ENCODE measurements around the gene RALGAPA2. TPM values are rescaled to one million over a fixed set of nuclear protein-coding genes. Genes with fewer than 3 reads are reported as not detected.

The RALGAPA2 gene
- total RNA-seq, 2 donors from 2014 or later: 36.5 to 53.2 TPM

DNA sequence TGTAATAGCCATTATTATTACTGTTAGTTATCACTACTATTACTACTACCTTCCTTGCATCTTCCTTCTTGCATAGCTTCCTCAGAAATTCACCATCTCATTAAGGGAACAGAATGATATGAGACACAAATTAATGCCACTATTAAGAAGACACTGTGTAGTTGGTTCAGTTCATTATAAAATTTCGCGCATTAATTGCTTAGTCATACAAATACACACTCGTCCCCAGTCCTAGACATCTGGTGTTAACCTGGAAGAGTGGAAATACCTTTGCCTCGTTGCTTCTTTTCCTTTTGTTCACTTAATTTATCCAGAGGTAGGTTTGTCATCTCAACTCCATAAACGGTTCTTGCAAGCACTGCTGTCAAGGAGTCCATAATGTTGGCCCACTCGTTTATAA lies 107.5 kb downstream of the RALGAPA2 start:
- Histone ChIP-seq H3K9me3 (no peaks in the 10 kb centered on the region), H3K4me1 (replicated peaks) (no peaks in the 10 kb centered on the region), H3K27me3 (replicated peaks; ENCODE audit: insufficient read depth) (no peaks in the 10 kb centered on the region), H3K36me3 (no peaks in the 10 kb centered on the region), H3K27ac (no peak overlapping the region), H3K4me3 (no peak overlapping the region)
- no peak for TF ChIP-seq POLR2AphosphoS5 (IDR thresholded peaks at IDR 0.05)
- TF ChIP-seq POLR2A (IDR thresholded peaks at IDR 0.05): no peak
- intact Hi-C loops (cut with DNase I): no loop called here
- 91% methylated on average over 6 of the region's 6 CpGs for WGBS
- DNase-seq (ENCODE audit: low spot score): no peak

DNA sequence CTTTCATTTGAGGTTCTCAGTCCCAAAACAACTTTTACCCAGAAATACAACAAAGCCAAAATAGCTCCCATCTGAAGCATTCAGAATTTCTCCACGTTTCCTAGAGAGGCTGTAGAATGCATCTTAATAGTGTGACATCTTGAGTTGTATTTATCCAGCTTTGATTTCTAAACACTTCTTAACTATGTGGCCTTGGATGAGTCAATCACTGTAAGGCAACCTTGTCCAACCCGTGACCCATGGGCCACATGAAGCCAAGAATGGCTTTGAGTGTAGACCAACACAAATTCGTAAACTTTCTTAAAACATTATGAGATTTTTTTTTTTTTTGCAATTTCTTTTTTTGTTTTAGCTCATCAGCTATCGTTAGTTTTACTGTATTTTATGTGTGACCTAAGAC lies 108.1 kb downstream of the RALGAPA2 start:
- Histone ChIP-seq H3K9me3 (no peaks in the 10 kb centered on the region), H3K27me3 (replicated peaks; ENCODE audit: insufficient read depth) (no peaks in the 10 kb centered on the region), H3K27ac (no peak overlapping the region), H3K4me1 (replicated peaks) (no peaks in the 10 kb centered on the region), H3K4me3 (no peak overlapping the region), H3K36me3 (no peaks in the 10 kb centered on the region)
- TF ChIP-seq POLR2AphosphoS5 (IDR thresholded peaks at IDR 0.05) (no peak), POLR2A (IDR thresholded peaks at IDR 0.05) (no peak)
- TF ChIP-seq, protein P1, sequence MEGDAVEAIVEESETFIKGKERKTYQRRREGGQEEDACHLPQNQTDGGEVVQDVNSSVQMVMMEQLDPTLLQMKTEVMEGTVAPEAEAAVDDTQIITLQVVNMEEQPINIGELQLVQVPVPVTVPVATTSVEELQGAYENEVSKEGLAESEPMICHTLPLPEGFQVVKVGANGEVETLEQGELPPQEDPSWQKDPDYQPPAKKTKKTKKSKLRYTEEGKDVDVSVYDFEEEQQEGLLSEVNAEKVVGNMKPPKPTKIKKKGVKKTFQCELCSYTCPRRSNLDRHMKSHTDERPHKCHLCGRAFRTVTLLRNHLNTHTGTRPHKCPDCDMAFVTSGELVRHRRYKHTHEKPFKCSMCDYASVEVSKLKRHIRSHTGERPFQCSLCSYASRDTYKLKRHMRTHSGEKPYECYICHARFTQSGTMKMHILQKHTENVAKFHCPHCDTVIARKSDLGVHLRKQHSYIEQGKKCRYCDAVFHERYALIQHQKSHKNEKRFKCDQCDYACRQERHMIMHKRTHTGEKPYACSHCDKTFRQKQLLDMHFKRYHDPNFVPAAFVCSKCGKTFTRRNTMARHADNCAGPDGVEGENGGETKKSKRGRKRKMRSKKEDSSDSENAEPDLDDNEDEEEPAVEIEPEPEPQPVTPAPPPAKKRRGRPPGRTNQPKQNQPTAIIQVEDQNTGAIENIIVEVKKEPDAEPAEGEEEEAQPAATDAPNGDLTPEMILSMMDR (IDR thresholded peaks at IDR 0.05): no peak
- intact Hi-C loops (cut with DNase I): no loop called here
- DNase-seq (ENCODE audit: low spot score): no peak
- WGBS: over 99% methylated on average over 4 of the region's 4 CpGs

DNA sequence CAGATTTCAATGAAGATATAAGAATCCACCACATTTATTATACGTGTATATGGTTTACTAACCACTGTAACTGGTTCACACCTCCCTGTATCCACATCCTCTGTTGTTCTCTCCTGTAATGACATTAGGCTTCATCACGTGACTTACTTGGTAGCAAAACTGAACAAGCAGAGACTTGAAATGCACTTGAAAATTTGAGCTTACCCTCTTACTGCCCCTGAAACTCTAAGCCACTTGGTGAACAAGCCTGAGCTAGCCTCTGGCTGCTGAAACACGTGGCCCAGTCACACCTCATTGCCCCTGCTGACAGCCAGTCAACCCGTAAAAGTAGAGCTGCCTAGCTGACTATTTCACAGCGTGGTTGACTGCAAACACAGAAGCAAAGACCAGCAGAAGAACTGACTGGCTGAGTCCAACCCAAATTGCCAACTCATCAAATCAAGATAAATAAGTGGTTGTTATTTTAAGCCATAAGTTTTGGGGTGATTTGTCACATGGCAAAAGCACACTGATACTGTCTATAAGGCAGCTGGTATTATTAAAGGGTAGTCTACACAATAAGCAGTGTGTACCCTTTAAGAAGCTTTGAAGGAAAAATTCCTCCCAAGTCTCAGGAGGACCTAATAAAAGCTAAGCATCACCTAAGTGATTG lies 109.0 kb downstream of the RALGAPA2 start:
- no peaks in the 10 kb centered on the region for H3K9me3 ChIP-seq
- H3K4me3 ChIP-seq: no peak overlapping the region
- 46% methylated on average over 5 of the region's 5 CpGs for WGBS
- DNase-seq (ENCODE audit: low spot score): peak; percentile 54
- no peak overlapping the region for H3K27ac ChIP-seq
- no peaks in the 10 kb centered on the region for H3K36me3 ChIP-seq
- H3K4me1 ChIP-seq (replicated peaks): no peaks in the 10 kb centered on the region
- H3K27me3 ChIP-seq (replicated peaks; ENCODE audit: insufficient read depth): no peaks in the 10 kb centered on the region
- intact Hi-C loops (cut with DNase I): no loop called here
- TF ChIP-seq, protein P1 (IDR thresholded peaks at IDR 0.05): no peak
- TF ChIP-seq POLR2AphosphoS5 (IDR thresholded peaks at IDR 0.05) (peak; percentile 57), POLR2A (IDR thresholded peaks at IDR 0.05) (no peak)

DNA sequence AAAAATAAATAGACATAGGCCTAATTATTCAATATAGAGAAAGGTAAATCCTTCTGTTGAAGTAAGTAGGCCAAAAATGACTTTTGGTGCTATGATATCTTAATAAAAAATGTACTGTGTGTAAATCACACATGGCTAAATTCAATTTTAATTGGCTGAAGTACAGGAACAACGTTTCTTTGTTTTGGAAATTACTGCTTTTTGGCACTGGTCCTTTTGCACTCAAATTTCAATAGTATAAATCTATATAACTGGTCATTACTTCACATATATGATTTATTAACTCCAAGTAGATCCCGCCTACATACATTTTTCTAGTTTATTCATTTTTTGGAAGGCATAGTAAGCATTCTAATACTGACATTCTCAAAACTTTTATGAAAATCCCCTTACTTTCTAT lies 114.5 kb downstream of the RALGAPA2 start:
- TF ChIP-seq, protein P1 (IDR thresholded peaks at IDR 0.05): no peak
- TF ChIP-seq POLR2AphosphoS5 (IDR thresholded peaks at IDR 0.05): no peak
- TF ChIP-seq POLR2A (IDR thresholded peaks at IDR 0.05): no peak
- Histone ChIP-seq H3K9me3 (no peaks in the 10 kb centered on the region), H3K27ac (no peak overlapping the region), H3K4me3 (no peak overlapping the region), H3K27me3 (replicated peaks; ENCODE audit: insufficient read depth) (no peaks in the 10 kb centered on the region), H3K36me3 (no peaks in the 10 kb centered on the region), H3K4me1 (replicated peaks) (no peaks in the 10 kb centered on the region)
- intact Hi-C loops (cut with DNase I): loop anchor here (10.0 kb wide), 1 partner anchor 227 kb away; no protein-coding TSS in a partner anchor
- 54% methylated on average over 2 of the region's 2 CpGs for WGBS
- no peak for DNase-seq (ENCODE audit: low spot score)

DNA sequence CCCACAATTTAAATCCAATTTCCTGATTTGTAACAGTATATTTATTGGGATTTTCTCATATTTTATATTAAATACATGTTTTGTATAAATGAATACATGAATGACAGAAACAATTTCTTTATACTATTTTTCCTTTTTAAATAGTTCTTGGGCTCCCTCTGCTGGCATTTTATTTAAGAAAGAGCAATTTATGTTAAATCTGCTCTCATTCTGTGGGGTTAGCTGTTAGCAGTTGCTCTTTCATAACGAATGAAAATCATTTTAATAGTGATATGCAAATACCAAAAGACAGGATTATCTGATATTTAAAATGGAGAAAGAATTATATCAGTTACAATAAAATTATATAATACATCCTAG lies 118.3 kb downstream of the RALGAPA2 start:
- DNase-seq (ENCODE audit: low spot score): no peak
- intact Hi-C loops (cut with DNase I): loop anchor here (10.0 kb wide), 1 partner anchor 231 kb away; no protein-coding TSS in a partner anchor
- Histone ChIP-seq H3K27me3 (replicated peaks; ENCODE audit: insufficient read depth) (no peaks in the 10 kb centered on the region), H3K4me3 (no peak overlapping the region), H3K4me1 (replicated peaks) (no peaks in the 10 kb centered on the region), H3K27ac (peak overlapping the region in 1 of 2 donors; percentile 8), H3K9me3 (no peaks in the 10 kb centered on the region), H3K36me3 (no peaks in the 10 kb centered on the region)
- TF ChIP-seq, protein P1 (IDR thresholded peaks at IDR 0.05): peak in 2 of 4 experiments; percentile 15 to 28
- TF ChIP-seq POLR2AphosphoS5 (IDR thresholded peaks at IDR 0.05) (no peak), POLR2A (IDR thresholded peaks at IDR 0.05) (no peak)
- WGBS: 45% methylated on average over 1 of the region's 1 CpG
